HG03354 (cell line): ENCODE measurements around the gene UNC5B.

Source experiments
- ATAC-seq: cut with Tn5 transposase; IDR thresholded peaks from one replicate; pipeline ENCODE4 v1.9.1; 2021; ENCODE audit warnings: mild to moderate bottlenecking; ENCODE audit not compliant: unreplicated experiment, poor library complexity, severe bottlenecking

Gene UNC5B

GRCh38 chr10:71237843-71238623, 25.7 kb downstream of the UNC5B start:
- no peak for ATAC-seq

- ATAC-seq, result no peak
These were observed 26.3 kb downstream of the UNC5B start for GRCh38 chr10:71238626-71239025.

- no peak for ATAC-seq
These were observed 27.0 kb downstream of the UNC5B start for GRCh38 chr10:71239131-71239915.

- no peak for ATAC-seq
These were observed 27.8 kb downstream of the UNC5B start for GRCh38 chr10:71239946-71240795.

GRCh38 chr10:71241114-71241829, 28.9 kb downstream of the UNC5B start:
- no peak for ATAC-seq

GRCh38 chr10:71241830-71242621, 29.7 kb downstream of the UNC5B start:
- ATAC-seq, result no peak

GRCh38 chr10:71242622-71243009, 30.2 kb downstream of the UNC5B start:
- no peak for ATAC-seq

- no peak for ATAC-seq
These were observed 31.5 kb downstream of the UNC5B start for GRCh38 chr10:71243756-71244395.

- ATAC-seq, result no peak
These were observed 32.4 kb downstream of the UNC5B start for GRCh38 chr10:71244431-71245419.

GRCh38 chr10:71245420-71246325, 33.3 kb downstream of the UNC5B start:
- ATAC-seq, result no peak

GRCh38 chr10:71246591-71247413, 34.4 kb downstream of the UNC5B start:
- no peak for ATAC-seq

GRCh38 chr10:71247414-71247705, 35.0 kb downstream of the UNC5B start:
- ATAC-seq, result no peak

- no peak for ATAC-seq
These were observed 35.4 kb downstream of the UNC5B start for GRCh38 chr10:71247804-71248203.

- no peak for ATAC-seq
These were observed 35.8 kb downstream of the UNC5B start for GRCh38 chr10:71248210-71248609.

GRCh38 chr10:71249996-71250395, 37.6 kb downstream of the UNC5B start:
- no peak for ATAC-seq

- ATAC-seq, result no peak
These were observed 38.0 kb downstream of the UNC5B start for GRCh38 chr10:71250405-71250804.
